NCI-H748 (cell line): Measurements from ENCODE around the gene GJD3.
A peak's percentile ranks its signal among the peaks of the same experiment; 100 is the strongest.

Experiments
- DNase-seq: peaks from one replicate; lab custom pipeline; 2025; ENCODE audit not compliant: unreplicated experiment; lab: John Stamatoyannopoulos, UW

GJD3 gene

GRCh38 chr17:40341808-40342503, 22.6 kb downstream of the GJD3 start:
- peak; percentile 72 for DNase-seq

GRCh38 chr17:40340880-40341807, 23.4 kb downstream of the GJD3 start:
- peak; percentile 87 for DNase-seq

GRCh38 chr17:40340327-40340726, 24.2 kb downstream of the GJD3 start:
- DNase-seq: no peak

- DNase-seq: no peak
These were observed 25.4 kb downstream of the GJD3 start for GRCh38 chr17:40338941-40339649.

GRCh38 chr17:40338058-40338457, 26.5 kb downstream of the GJD3 start:
- DNase-seq: no peak

GRCh38 chr17:40337351-40337750, 27.2 kb downstream of the GJD3 start:
- no peak for DNase-seq

GRCh38 chr17:40335620-40336019, 28.9 kb downstream of the GJD3 start:
- no peak for DNase-seq

GRCh38 chr17:40333781-40334448, 30.6 kb downstream of the GJD3 start:
- no peak for DNase-seq

- DNase-seq: no peak
These were observed 32.5 kb downstream of the GJD3 start for GRCh38 chr17:40331743-40332641.

GRCh38 chr17:40330850-40331470, 33.6 kb downstream of the GJD3 start:
- DNase-seq: no peak

GRCh38 chr17:40329839-40330794, 34.4 kb downstream of the GJD3 start:
- DNase-seq: no peak

GRCh38 chr17:40328386-40328766, 36.2 kb downstream of the GJD3 start:
- no peak for DNase-seq

- no peak for DNase-seq
These were observed 36.7 kb downstream of the GJD3 start for GRCh38 chr17:40327735-40328385.

- no peak for DNase-seq
These were observed 37.2 kb downstream of the GJD3 start for GRCh38 chr17:40327244-40327729.

GRCh38 chr17:40326832-40327199, 37.7 kb downstream of the GJD3 start:
- DNase-seq: no peak

GRCh38 chr17:40326014-40326831, 38.3 kb downstream of the GJD3 start:
- DNase-seq: no peak
